Omental fat pad (tissue), 4 donors: ENCODE measurements around the gene VEGFA. TPM values are rescaled to one million over a fixed set of nuclear protein-coding genes. Genes with fewer than 3 reads are reported as not detected.

Source experiments
- ATAC-seq: fragments of 150-250 bp; one replicate; pipeline ENCODE4 v1.9.1; 2016; ENCODE audit warnings: mild to moderate bottlenecking, moderate library complexity; ENCODE audit not compliant: low FRiP score
- DNase-seq: peaks from one replicate; pipeline ENCODE4 v3.0.0-alpha.2; 2019; ENCODE audit warnings: low spot score
- total RNA-seq, 4 donors: library from RNA; depleted of rRNA; stranded (reverse); fragments of >200 nt; gene quantifications; one replicate each; pipeline ENCODE4 v1.1.0, GENCODE V29; 2016
- TF ChIP-seq, protein P1 (sequence below), 3 donors: fragments of 450-650 bp; IDR thresholded peaks; one replicate each; pipeline ENCODE4 v1.5.1; 2016 to 2017; ENCODE audit warnings: antibody characterized with exemption in 3 of 3, mild to moderate bottlenecking in 3 of 3, moderate library complexity in 2 of 3

Gene VEGFA
- total RNA-seq, 4 donors from 2014 or later, result 157 to 656 (median 510) TPM

DNA sequence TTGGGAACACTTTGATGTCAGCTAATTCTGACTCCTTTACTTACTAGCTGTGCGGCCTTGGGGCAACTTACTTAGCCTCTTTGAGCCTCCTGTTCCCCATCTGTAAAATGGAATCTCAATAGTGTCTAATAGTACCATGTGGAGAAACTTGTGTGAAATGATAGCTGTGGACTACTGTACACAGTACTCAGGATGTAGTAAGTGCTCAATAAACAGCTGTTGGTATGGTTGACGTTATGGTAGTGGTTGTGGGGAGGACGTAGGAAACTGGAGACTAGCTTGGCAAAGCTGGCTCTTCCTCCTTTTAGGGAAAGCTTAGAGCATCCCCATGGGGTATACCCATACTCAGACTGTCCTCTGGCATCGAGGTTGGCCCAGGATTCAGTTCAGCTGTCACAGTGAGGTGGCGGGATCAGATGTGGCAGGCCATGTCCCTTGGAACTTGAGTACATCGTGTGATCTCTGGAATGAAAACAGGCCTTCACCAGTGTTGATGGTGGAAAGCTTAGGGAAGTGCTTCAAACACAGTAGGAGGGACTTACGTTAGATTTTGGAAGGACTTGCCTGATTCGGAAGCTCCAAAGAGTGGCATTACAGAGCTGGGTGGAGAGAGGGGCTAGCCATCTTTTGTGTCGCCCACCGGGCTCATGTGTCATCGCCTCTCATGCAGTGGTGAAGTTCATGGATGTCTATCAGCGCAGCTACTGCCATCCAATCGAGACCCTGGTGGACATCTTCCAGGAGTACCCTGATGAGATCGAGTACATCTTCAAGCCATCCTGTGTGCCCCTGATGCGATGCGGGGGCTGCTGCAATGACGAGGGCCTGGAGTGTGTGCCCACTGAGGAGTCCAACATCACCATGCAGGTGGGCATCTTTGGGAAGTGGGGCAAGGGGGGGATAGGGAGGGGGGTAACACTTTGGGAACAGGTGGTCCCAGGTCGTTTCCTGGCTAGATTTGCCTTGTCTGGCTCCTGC lies 7.1 kb downstream of the VEGFA start:
- DNase-seq, result no peak

DNA sequence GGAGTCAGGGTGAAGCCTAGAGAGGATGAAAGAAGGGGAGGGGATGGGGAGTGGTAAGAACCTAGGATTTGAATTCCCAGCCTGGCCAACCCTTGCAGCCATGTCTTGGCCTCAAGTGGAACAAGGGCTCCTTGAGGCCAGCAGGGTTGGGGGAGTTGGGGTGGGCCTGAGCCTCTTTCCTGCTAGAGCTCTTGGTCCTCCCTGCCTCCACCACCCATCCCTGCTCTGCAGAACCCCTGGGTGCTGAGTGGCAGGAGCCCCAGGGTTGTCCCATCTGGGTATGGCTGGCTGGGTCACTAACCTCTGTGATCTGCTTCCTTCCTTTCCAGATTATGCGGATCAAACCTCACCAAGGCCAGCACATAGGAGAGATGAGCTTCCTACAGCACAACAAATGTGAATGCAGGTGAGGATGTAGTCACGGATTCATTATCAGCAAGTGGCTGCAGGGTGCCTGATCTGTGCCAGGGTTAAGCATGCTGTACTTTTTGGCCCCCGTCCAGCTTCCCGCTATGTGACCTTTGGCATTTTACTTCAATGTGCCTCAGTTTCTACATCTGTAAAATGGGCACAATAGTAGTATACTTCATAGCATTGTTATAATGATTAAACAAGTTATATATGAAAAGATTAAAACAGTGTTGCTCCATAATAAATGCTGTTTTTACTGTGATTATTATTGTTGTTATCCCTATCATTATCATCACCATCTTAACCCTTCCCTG lies 8.3 kb downstream of the VEGFA start:
- ATAC-seq, result no peak
- TF ChIP-seq, protein P1, sequence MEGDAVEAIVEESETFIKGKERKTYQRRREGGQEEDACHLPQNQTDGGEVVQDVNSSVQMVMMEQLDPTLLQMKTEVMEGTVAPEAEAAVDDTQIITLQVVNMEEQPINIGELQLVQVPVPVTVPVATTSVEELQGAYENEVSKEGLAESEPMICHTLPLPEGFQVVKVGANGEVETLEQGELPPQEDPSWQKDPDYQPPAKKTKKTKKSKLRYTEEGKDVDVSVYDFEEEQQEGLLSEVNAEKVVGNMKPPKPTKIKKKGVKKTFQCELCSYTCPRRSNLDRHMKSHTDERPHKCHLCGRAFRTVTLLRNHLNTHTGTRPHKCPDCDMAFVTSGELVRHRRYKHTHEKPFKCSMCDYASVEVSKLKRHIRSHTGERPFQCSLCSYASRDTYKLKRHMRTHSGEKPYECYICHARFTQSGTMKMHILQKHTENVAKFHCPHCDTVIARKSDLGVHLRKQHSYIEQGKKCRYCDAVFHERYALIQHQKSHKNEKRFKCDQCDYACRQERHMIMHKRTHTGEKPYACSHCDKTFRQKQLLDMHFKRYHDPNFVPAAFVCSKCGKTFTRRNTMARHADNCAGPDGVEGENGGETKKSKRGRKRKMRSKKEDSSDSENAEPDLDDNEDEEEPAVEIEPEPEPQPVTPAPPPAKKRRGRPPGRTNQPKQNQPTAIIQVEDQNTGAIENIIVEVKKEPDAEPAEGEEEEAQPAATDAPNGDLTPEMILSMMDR (IDR thresholded peaks at IDR 0.05), result no peak
- DNase-seq, result no peak

More for the DNA sequence above, 7.1 kb downstream of the VEGFA start:
- TF ChIP-seq, protein P1 (IDR thresholded peaks at IDR 0.05), result no peak
- ATAC-seq, result no peak

DNA sequence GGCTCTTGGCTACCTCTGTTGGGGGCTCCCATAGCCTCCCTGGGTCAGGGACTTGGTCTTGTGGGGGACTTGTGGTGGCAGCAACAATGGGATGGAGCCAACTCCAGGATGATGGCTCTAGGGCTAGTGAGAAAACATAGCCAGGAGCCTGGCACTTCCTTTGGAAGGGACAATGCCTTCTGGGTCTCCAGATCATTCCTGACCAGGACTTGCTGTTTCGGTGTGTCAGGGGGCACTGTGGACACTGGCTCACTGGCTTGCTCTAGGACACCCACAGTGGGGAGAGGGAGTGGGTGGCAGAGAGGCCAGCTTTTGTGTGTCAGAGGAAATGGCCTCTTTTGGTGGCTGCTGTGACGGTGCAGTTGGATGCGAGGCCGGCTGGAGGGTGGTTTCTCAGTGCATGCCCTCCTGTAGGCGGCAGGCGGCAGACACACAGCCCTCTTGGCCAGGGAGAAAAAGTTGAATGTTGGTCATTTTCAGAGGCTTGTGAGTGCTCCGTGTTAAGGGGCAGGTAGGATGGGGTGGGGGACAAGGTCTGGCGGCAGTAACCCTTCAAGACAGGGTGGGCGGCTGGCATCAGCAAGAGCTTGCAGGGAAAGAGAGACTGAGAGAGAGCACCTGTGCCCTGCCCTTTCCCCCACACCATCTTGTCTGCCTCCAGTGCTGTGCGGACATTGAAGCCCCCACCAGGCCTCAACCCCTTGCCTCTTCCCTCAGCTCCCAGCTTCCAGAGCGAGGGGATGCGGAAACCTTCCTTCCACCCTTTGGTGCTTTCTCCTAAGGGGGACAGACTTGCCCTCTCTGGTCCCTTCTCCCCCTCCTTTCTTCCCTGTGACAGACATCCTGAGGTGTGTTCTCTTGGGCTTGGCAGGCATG lies 9.2 kb downstream of the VEGFA start:
- TF ChIP-seq, protein P1 (IDR thresholded peaks at IDR 0.05), result no peak
- DNase-seq, result no peak
- ATAC-seq, result no peak

DNA sequence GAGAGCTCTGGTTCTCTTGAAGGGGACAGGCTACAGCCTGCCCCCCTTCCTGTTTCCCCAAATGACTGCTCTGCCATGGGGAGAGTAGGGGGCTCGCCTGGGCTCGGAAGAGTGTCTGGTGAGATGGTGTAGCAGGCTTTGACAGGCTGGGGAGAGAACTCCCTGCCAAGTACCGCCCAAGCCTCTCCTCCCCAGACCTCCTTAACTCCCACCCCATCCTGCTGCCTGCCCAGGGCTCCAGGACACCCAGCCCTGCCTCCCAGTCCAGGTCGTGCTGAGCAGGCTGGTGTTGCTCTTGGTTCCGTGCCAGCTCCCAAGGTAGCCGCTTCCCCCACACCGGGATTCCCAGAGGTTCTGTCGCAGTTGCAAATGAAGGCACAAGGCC lies 9.8 kb downstream of the VEGFA start:
- no peak for DNase-seq
- peak; percentile 30 for ATAC-seq
- TF ChIP-seq, protein P1 (IDR thresholded peaks at IDR 0.05), result no peak

DNA sequence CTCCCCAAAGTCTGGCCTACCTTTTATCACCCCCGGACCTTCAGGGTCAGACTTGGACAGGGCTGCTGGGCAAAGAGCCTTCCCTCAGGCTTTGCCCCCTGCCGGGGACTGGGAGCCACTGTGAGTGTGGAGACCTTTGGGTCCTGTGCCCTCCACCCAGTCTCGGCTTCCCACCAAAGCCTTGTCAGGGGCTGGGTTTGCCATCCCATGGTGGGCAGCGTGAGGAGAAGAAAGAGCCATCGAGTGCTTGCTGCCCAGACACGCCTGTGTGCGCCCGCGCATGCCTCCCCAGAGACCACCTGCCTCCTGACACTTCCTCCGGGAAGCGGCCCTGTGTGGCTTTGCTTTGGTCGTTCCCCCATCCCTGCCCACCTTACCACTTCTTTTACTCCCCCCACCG lies 10.3 kb downstream of the VEGFA start:
- DNase-seq (no peak), ATAC-seq (no peak)
- TF ChIP-seq, protein P1 (IDR thresholded peaks at IDR 0.05), result no peak
